Testis (tissue), 2 donors: Measurements from ENCODE around the gene RHOA.

ENCODE experiments used
- CTCF ChIP-seq, 3 experiments: fragments of 450-650 bp in 2 of 3; fragments of 200-600 bp in 1 of 3; sonication (generic) in 1 of 3; IDR thresholded peaks; one replicate each; pipeline ENCODE4 v1.5.1; 2016 to 2019; ENCODE audit warnings: antibody characterized with exemption in 3 of 3, mild to moderate bottlenecking in 2 of 3, moderate library complexity in 1 of 3
- POLR2A ChIP-seq: fragments of 450-650 bp; IDR thresholded peaks from one replicate; pipeline ENCODE4 v1.6.1; 2017; ENCODE audit warnings: antibody characterized with exemption, mild to moderate bottlenecking, moderate library complexity

DNA sequence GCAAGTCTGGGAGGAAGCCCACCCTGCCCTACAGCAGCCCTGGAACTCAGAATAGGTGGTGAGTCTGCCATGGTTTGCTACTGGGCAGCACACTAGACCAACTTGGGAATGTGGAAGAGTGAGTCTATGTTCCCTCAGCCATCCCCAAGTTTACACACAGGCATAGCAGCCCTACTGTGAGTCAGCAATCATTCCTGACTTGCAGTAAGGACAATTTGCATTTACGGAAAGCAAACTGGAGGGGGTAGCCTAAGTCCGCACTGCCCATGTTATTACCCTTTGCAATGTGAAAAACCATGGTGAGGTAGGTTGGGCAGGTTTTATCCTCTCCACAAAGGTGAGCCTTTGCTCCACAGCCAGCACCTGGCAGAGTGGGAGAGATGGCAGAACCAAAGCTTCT, 5.1 kb upstream of the RHOA start:
- TF ChIP-seq CTCF (IDR thresholded peaks at IDR 0.05) = no peak
- no peak for TF ChIP-seq POLR2A
